ENCODE data around the gene MGAT3. TPM values are rescaled to one million over a fixed set of nuclear protein-coding genes. Genes with fewer than 3 reads are reported as not detected.

The MGAT3 gene
- total and polyA plus RNA-seq, 2 of the 13 experiments (the other 11 are each of a cell fraction or from before 2014, with no cell fraction given): 0.11 to 0.15 TPM

GRCh38 chr22:39444937-39445465, 11.8 kb upstream of the MGAT3 start:
- Histone ChIP-seq H3K4me2 (ENCODE audit: low read depth, low read length) (no peak overlapping the region), H3K36me3 (replicated peaks in 1 of 2; ENCODE audit: control insufficient read depth in 1 of 2, insufficient read depth in 2 of 2, low read length in 2 of 2) (no peaks in the 10 kb centered on the region), H2AFZ (ENCODE audit: low read length) (no peak overlapping the region), H3K4me3 (replicated peaks in 1 of 3; ENCODE audit: insufficient read depth in 1 of 3, low read depth in 2 of 3, low read length in 3 of 3) (no peak overlapping the region), H3K4me1 (ENCODE audit: insufficient read depth, low read length) (peaks cover 41% of the 10 kb centered on the region), H3K79me2 (ENCODE audit: insufficient read depth, low read length) (no peaks in the 10 kb centered on the region), H3K27me3 (ENCODE audit: control insufficient read depth in 1 of 2, insufficient read depth in 2 of 2, low read length in 2 of 2) (peaks cover 1 to 36% of the 10 kb centered on the region in 2 experiments; a peak in 3 of 5 replicates), H3K27ac (ENCODE audit: extremely low read length, insufficient read depth, low read length) (no peak overlapping the region), H3K9me3 (ENCODE audit: low read length) (no peaks in the 10 kb centered on the region), H4K20me1 (ENCODE audit: insufficient read depth, low read length) (no peaks in the 10 kb centered on the region), H3K9ac (ENCODE audit: insufficient read depth, low read depth, low read length) (no peak overlapping the region)
- in situ Hi-C loops (cut with HindIII; ENCODE audit: extremely low pct_ligation_motif_present, low pct_unique_long_range_greater_than_20kb) (no loop called here), intact Hi-C loops (cut with micrococcal nuclease; ENCODE audit: unreplicated experiment) (no loop called here)
- DNase-seq (ENCODE audit: low spot score): no peak
- 90% methylated on average over 7 of the region's 11 CpGs for WGBS (ENCODE audit: low lambda C conversion rate)
- ChIA-PET POLR2A (no interaction called here), CTCF (ENCODE audit: low intra/inter-chr PET ratio, low total read pairs) (no interaction called here)
- ATAC-seq: no peak
- no peak for FAIRE-seq
- no TSS peak for BruUV-seq (replicated peaks)
- TF ChIP-seq NCOA2 (CRISPR knock-in tag; IDR thresholded peaks at IDR 0.05): no peak
- TF ChIP-seq ZBTB7B (CRISPR knock-in tag; IDR thresholded peaks at IDR 0.05): no peak
- no peak for TF ChIP-seq RXRA (CRISPR knock-in tag; IDR thresholded peaks at IDR 0.05)
- no peak for TF ChIP-seq ZNF446 (CRISPR knock-in tag; IDR thresholded peaks at IDR 0.05)
- TF ChIP-seq KDM3A (CRISPR knock-in tag; IDR thresholded peaks at IDR 0.05; ENCODE audit: low read depth): no peak
- no peak for TF ChIP-seq HOXA3 (CRISPR knock-in tag; IDR thresholded peaks at IDR 0.05)
- no peak for TF ChIP-seq ZNF564 (CRISPR knock-in tag; IDR thresholded peaks at IDR 0.05)

- FAIRE-seq: no peak
- Histone ChIP-seq H3K4me1 (ENCODE audit: insufficient read depth, low read length) (peaks cover 41% of the 10 kb centered on the region), H3K9ac (ENCODE audit: insufficient read depth, low read depth, low read length) (no peak overlapping the region)
Measured at GRCh38 chr22:39445678-39446077, 11.1 kb upstream of the MGAT3 start.

More at GRCh38 chr22:39445678-39446077, 11.1 kb upstream of the MGAT3 start:
- Histone ChIP-seq H3K79me2 (ENCODE audit: insufficient read depth, low read length) (no peaks in the 10 kb centered on the region), H3K4me2 (ENCODE audit: low read depth, low read length) (peak overlapping the region; percentile 45; the same call in 1 of the 2 replicates), H3K9me3 (ENCODE audit: low read length) (no peaks in the 10 kb centered on the region), H2AFZ (ENCODE audit: low read length) (no peak overlapping the region), H4K20me1 (ENCODE audit: insufficient read depth, low read length) (no peaks in the 10 kb centered on the region), H3K4me3 (replicated peaks in 1 of 3; ENCODE audit: insufficient read depth in 1 of 3, low read depth in 2 of 3, low read length in 3 of 3) (no peak overlapping the region; a peak in 1 of 6 replicates), H3K36me3 (replicated peaks in 1 of 2; ENCODE audit: control insufficient read depth in 1 of 2, insufficient read depth in 2 of 2, low read length in 2 of 2) (no peaks in the 10 kb centered on the region), H3K27ac (ENCODE audit: extremely low read length, insufficient read depth, low read length) (no peak overlapping the region), H3K27me3 (ENCODE audit: control insufficient read depth in 1 of 2, insufficient read depth in 2 of 2, low read length in 2 of 2) (peaks cover 5 to 43% of the 10 kb centered on the region in 2 experiments; a peak in 3 of 5 replicates)
- no peak for DNase-seq (ENCODE audit: low spot score)
- ChIA-PET POLR2A (interaction anchor here (1.7 kb wide), 1 partner anchor 8 kb away, joined by 3 read pairs; no protein-coding TSS in a partner anchor), CTCF (ENCODE audit: low intra/inter-chr PET ratio, low total read pairs) (no interaction called here)
- ATAC-seq: no peak
- intact Hi-C loops (cut with micrococcal nuclease; ENCODE audit: unreplicated experiment) (no loop called here), in situ Hi-C loops (cut with HindIII; ENCODE audit: extremely low pct_ligation_motif_present, low pct_unique_long_range_greater_than_20kb) (no loop called here)
- WGBS (ENCODE audit: low lambda C conversion rate): 58% methylated on average over 3 of the region's 9 CpGs
- no TSS peak for BruUV-seq (replicated peaks)
- TF ChIP-seq DRAP1 (CRISPR knock-in tag; IDR thresholded peaks at IDR 0.05) (no peak), ZNF704 (CRISPR knock-in tag; IDR thresholded peaks at IDR 0.05; ENCODE audit: borderline replicate concordance) (no peak), BRF2 (CRISPR knock-in tag; IDR thresholded peaks at IDR 0.05) (no peak), THYN1 (CRISPR knock-in tag; IDR thresholded peaks at IDR 0.05; ENCODE audit: borderline replicate concordance, low read depth) (no peak), ETS1 (CRISPR knock-in tag; IDR thresholded peaks at IDR 0.05) (no peak), ZMAT5 (CRISPR knock-in tag; IDR thresholded peaks at IDR 0.05; ENCODE audit: borderline replicate concordance, low read depth) (no peak)
